HepG2 (cell line): ENCODE measurements around the gene GEMIN2. TPM values are rescaled to one million over a fixed set of nuclear protein-coding genes. Genes with fewer than 3 reads are reported as not detected.
A peak's percentile ranks its signal among the peaks of the same experiment; 100 is the strongest.

ENCODE experiments used
- ARNTL ChIP-seq: sonication (generic); formaldehyde crosslinking; IDR thresholded peaks from 2 replicates; pipeline ENCODE4 v1.4.0; 2020; ENCODE audit warnings: mild to moderate bottlenecking, missing genetic modification reagents
- HCFC1 ChIP-seq: fragments of 150-350 bp; IDR thresholded peaks from 2 replicates; pipeline ENCODE4 v1.6.1; 2014; ENCODE audit warnings: low read depth, low read length
- HMG20A ChIP-seq: IDR thresholded peaks from 2 replicates; pipeline ENCODE4 v1.6.1; 2016; ENCODE audit warnings: borderline replicate concordance
- PTBP1 ChIP-seq: fragments of 200-400 bp; formaldehyde crosslinking; IDR thresholded peaks from 2 replicates; pipeline ENCODE4 v1.6.1; 2018; ENCODE audit warnings: low read length, low read depth; ENCODE audit not compliant: poor library complexity, severe bottlenecking
- SOX13 ChIP-seq, 3 experiments: fragments of 450-650 bp in 1 of 3; sonication (generic) in 1 of 3; formaldehyde crosslinking in 1 of 3; IDR thresholded peaks in 2 of 3; conservative IDR thresholded peaks in 1 of 3; 2 replicates each; pipeline versions ENCODE4 v1.5.0 to v1.6.1; 2016 to 2020; ENCODE audit warnings: antibody characterized with exemption in 1 of 3, mild to moderate bottlenecking in 1 of 3, missing compliant biosample characterization in 1 of 3, missing genetic modification reagents in 1 of 3, moderate library complexity in 1 of 3
- TOE1 ChIP-seq: sonication (generic); formaldehyde crosslinking; IDR thresholded peaks from 2 replicates; pipeline ENCODE4 v1.4.0; 2020; ENCODE audit warnings: mild to moderate bottlenecking, missing genetic modification reagents
- ZBTB43 ChIP-seq: sonication (generic); formaldehyde crosslinking; conservative IDR thresholded peaks from 2 replicates; pipeline ENCODE4 v1.4.0; 2020; ENCODE audit warnings: missing genetic modification reagents
- ZNF275 ChIP-seq: sonication (generic); formaldehyde crosslinking; IDR thresholded peaks from 2 replicates; pipeline ENCODE4 v1.8.0; 2022; ENCODE audit warnings: missing genetic modification reagents, mild to moderate bottlenecking, inconsistent platforms, borderline replicate concordance
- ZNF331 ChIP-seq: sonication (generic); formaldehyde crosslinking; IDR thresholded peaks from 2 replicates; pipeline ENCODE4 v1.4.0; 2020; ENCODE audit warnings: missing genetic modification reagents
- ZNF337 ChIP-seq: sonication (generic); formaldehyde crosslinking; IDR thresholded peaks from 2 replicates; pipeline ENCODE4 v1.5.1; 2020; ENCODE audit warnings: missing genetic modification reagents, low read depth, mild to moderate bottlenecking, borderline replicate concordance
- ZNF629 ChIP-seq: sonication (generic); formaldehyde crosslinking; conservative IDR thresholded peaks from 2 replicates; pipeline ENCODE4 v1.5.0; 2020; ENCODE audit warnings: missing genetic modification reagents
- ZNF746 ChIP-seq: sonication (generic); formaldehyde crosslinking; IDR thresholded peaks from 2 replicates; pipeline ENCODE4 v1.8.0; 2022; ENCODE audit warnings: mild to moderate bottlenecking, missing genetic modification reagents
- polyA plus RNA-seq, 8 experiments: library from polyadenylated mRNA; depleted of rRNA in 3 of 8; stranded (reverse) in 7 of 8; unstranded in 1 of 8; fragments of >200 nt; fragmentation: Illumina TruSeq in 4 of 8; extraction: Trizol in 4 of 8; gene quantifications; 2 replicates each; pipeline versions ENCODE4 v1.2.1 to v1.2.3, GENCODE V29; 2011 to 2016; ENCODE audit warnings: low read depth in 4 of 8, missing spikeins in 1 of 8, mixed read lengths in 1 of 8; ENCODE audit not compliant: insufficient read depth in 1 of 8
- total RNA-seq, 5 experiments: library from RNA; depleted of rRNA; stranded (reverse); fragments of >200 nt; fragmentation: Illumina TruSeq; extraction: Trizol; gene quantifications; 2 replicates each; pipeline ENCODE4 v1.2.3, GENCODE V29; 2016; ENCODE audit warnings: low read depth in 1 of 5
- TF ChIP-seq, protein P1 (sequence below): sonication (generic); formaldehyde crosslinking; IDR thresholded peaks from 2 replicates; pipeline ENCODE4 v1.5.0; 2020; ENCODE audit warnings: missing genetic modification reagents
- TF ChIP-seq, protein P2 (sequence below): sonication (generic); formaldehyde crosslinking; IDR thresholded peaks from 2 replicates; pipeline ENCODE4 v1.8.0; 2022; ENCODE audit warnings: missing genetic modification reagents, low read depth, mild to moderate bottlenecking, borderline replicate concordance
- TF ChIP-seq, protein P3 (sequence below): sonication (generic); formaldehyde crosslinking; IDR thresholded peaks from 2 replicates; pipeline ENCODE4 v1.4.0; 2020; ENCODE audit warnings: missing genetic modification reagents

Gene GEMIN2
- total and polyA plus RNA-seq, 2 of the 13 experiments (the other 11 are each of a cell fraction or from before 2014, with no cell fraction given) = 54.8 to 110 TPM

- TF ChIP-seq SOX13 (IDR thresholded peaks at IDR 0.05) = 0 out of 2 replicates have a peak, but pooled peaks have one; percentile 26
- peak; percentile 41 to 86; a peak in 1 of 4 replicates for TF ChIP-seq SOX13 (CRISPR knock-in tag; conservative IDR thresholded peaks at IDR 0.05 in 1 of 2, IDR thresholded peaks at IDR 0.05 in 1 of 2)
- peak; percentile 84 for TF ChIP-seq ZNF629 (CRISPR knock-in tag)
- TF ChIP-seq ZNF275 = peak; percentile 21; the same call in 1 of the 2 replicates
- TF ChIP-seq ZNF337 (CRISPR knock-in tag) = peak; percentile 87; the same call in 1 of the 2 replicates
- TF ChIP-seq ZBTB43 (CRISPR knock-in tag) = peak; percentile 95
- TF ChIP-seq, protein P1, sequence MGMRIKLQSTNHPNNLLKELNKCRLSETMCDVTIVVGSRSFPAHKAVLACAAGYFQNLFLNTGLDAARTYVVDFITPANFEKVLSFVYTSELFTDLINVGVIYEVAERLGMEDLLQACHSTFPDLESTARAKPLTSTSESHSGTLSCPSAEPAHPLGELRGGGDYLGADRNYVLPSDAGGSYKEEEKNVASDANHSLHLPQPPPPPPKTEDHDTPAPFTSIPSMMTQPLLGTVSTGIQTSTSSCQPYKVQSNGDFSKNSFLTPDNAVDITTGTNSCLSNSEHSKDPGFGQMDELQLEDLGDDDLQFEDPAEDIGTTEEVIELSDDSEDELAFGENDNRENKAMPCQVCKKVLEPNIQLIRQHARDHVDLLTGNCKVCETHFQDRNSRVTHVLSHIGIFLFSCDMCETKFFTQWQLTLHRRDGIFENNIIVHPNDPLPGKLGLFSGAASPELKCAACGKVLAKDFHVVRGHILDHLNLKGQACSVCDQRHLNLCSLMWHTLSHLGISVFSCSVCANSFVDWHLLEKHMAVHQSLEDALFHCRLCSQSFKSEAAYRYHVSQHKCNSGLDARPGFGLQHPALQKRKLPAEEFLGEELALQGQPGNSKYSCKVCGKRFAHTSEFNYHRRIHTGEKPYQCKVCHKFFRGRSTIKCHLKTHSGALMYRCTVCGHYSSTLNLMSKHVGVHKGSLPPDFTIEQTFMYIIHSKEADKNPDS (CRISPR knock-in tag) = peak; percentile 36; the same call in 1 of the 2 replicates
- peak; percentile 73; the same call in 1 of the 2 replicates for TF ChIP-seq ARNTL (CRISPR knock-in tag)
- peak; percentile 51; the same call in 1 of the 2 replicates for TF ChIP-seq ZNF746 (CRISPR knock-in tag)
- TF ChIP-seq, protein P2, sequence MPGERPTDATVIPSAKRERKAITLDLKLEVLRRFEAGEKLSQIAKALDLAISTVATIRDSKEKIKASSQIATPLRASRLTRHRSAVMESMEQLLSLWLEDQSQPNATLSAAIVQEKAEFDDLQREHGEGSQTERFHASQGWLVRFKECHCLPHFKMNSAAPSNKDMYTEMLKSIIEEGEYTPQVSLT (CRISPR knock-in tag) = no peak; the same call in 1 of the 2 replicates
- TF ChIP-seq HCFC1 = peak; percentile 47; the same call in 1 of the 2 replicates
- TF ChIP-seq, protein P3, sequence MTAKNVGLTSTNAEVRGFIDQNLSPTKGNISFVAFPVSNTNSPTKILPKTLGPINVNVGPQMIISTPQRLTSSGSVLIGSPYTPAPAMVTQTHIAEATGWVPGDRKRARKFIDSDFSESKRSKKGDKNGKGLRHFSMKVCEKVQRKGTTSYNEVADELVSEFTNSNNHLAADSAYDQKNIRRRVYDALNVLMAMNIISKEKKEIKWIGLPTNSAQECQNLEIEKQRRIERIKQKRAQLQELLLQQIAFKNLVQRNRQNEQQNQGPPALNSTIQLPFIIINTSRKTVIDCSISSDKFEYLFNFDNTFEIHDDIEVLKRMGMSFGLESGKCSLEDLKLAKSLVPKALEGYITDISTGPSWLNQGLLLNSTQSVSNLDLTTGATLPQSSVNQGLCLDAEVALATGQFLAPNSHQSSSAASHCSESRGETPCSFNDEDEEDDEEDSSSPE (CRISPR knock-in tag) = peak; percentile 89
- peak; percentile 88 for TF ChIP-seq ZNF331 (CRISPR knock-in tag)
- peak; percentile 27; the same call in 1 of the 2 replicates for TF ChIP-seq TOE1 (CRISPR knock-in tag)
- peak; percentile 98 for TF ChIP-seq PTBP1
- no peak for TF ChIP-seq HMG20A
Observed at GRCh38 chr14:39114073-39114838, at the start of gene GEMIN2 (continued).
